CD4-positive, alpha-beta memory T cell (primary cell): ENCODE data around the gene CYS1. TPM values are rescaled to one million over a fixed set of nuclear protein-coding genes. Genes with fewer than 3 reads are reported as not detected.
"Not testable (repeated sequence)": the region's sequence is repeated elsewhere in the genome, so short reads cannot be mapped to it uniquely, and the experiment has no call there.

Source experiments
- CTCF ChIA-PET: fragments of 350-600 bp; sonication (Branson Sonifier 250); formaldehyde crosslinking; loops from one replicate; lab custom pipeline; 2021; ENCODE audit warnings: inconsistent platforms; ENCODE audit not compliant: partially characterized antibody; lab: Charles Lee
- POLR2A ChIA-PET: fragments of 350-600 bp; sonication (Branson Sonifier 250); formaldehyde crosslinking; loops from one replicate; lab custom pipeline; 2021; ENCODE audit not compliant: partially characterized antibody; lab: Charles Lee
- DNase-seq, 5 donors: peaks; one replicate each; pipeline versions ENCODE4 v3.0.0 to v3.0.0-alpha.2; 2020 to 2022; ENCODE audit warnings: mixed read lengths in 1 of 5
- H3K27ac ChIP-seq: one replicate; pipeline ENCODE4 v1.7.0; 2013; ENCODE audit warnings: low read depth, low read length
- H3K27me3 ChIP-seq: 2 replicates; pipeline ENCODE4 v1.7.0; 2013; ENCODE audit warnings: mild to moderate bottlenecking, low read length, moderate library complexity; ENCODE audit not compliant: insufficient read depth
- H3K36me3 ChIP-seq: 2 replicates; pipeline ENCODE4 v1.7.0; 2013; ENCODE audit warnings: mild to moderate bottlenecking, low read length, moderate library complexity; ENCODE audit not compliant: insufficient read depth
- H3K4me1 ChIP-seq: 2 replicates; pipeline ENCODE4 v1.7.0; 2013; ENCODE audit warnings: mild to moderate bottlenecking, low read length, moderate library complexity; ENCODE audit not compliant: insufficient read depth
- H3K4me3 ChIP-seq, 2 donors: one replicate each; pipeline ENCODE4 v1.7.0; 2013; ENCODE audit warnings: low read length in 2 of 2, mild to moderate bottlenecking in 1 of 2
- H3K9me3 ChIP-seq, 2 donors: one replicate each; pipeline ENCODE4 v1.7.0; 2013; ENCODE audit warnings: low read length in 2 of 2, control low read depth in 1 of 2; ENCODE audit not compliant: control insufficient read depth in 1 of 2
- H3K27ac Mint-ChIP-seq, 7 donors: one replicate each; pipeline ENCODE4 v1.8.0; 2020 to 2021; ENCODE audit warnings: mixed read lengths in 7 of 7, mild to moderate bottlenecking in 6 of 7, inconsistent platforms in 3 of 7, moderate library complexity in 3 of 7
- H3K27me3 Mint-ChIP-seq, 2 donors: one replicate each; pipeline ENCODE4 v1.8.0; 2020 to 2021; ENCODE audit warnings: mixed read lengths in 2 of 2
- H3K36me3 Mint-ChIP-seq, 2 donors: one replicate each; pipeline ENCODE4 v1.8.0; 2020 to 2021; ENCODE audit warnings: mixed read lengths in 2 of 2, inconsistent platforms in 1 of 2, mild to moderate bottlenecking in 1 of 2
- H3K4me1 Mint-ChIP-seq, 4 donors: one replicate each; pipeline ENCODE4 v1.8.0; 2020 to 2021; ENCODE audit warnings: mixed read lengths in 4 of 4, mild to moderate bottlenecking in 1 of 4
- H3K4me3 Mint-ChIP-seq, 8 donors: one replicate each; pipeline ENCODE4 v1.8.0; 2020 to 2021; ENCODE audit warnings: mixed read lengths in 8 of 8, mild to moderate bottlenecking in 7 of 8, moderate library complexity in 6 of 8, inconsistent platforms in 3 of 8
- H3K9me3 Mint-ChIP-seq, 8 donors: one replicate each; pipeline ENCODE4 v1.8.0; 2020 to 2021; ENCODE audit warnings: mixed read lengths in 8 of 8, mild to moderate bottlenecking in 5 of 8, inconsistent platforms in 3 of 8, moderate library complexity in 1 of 8
- intact Hi-C: fragments of 100-400 bp; cut with micrococcal nuclease; formaldehyde crosslinking; loops from one replicate; pipeline ENCODE4 v1.15.1; 2023
- polyA plus RNA-seq, 2 donors: library from polyadenylated mRNA; unstranded; fragments of 300-500 nt; fragmentation: Illumina TruSeq; gene quantifications; one replicate each; pipeline ENCODE4 v1.2.3, GENCODE V29; 2021
- total RNA-seq, 2 experiments: library from RNA; stranded (reverse); gene quantifications; one replicate each; pipeline ENCODE4 v1.2.3, GENCODE V29; 2021

The CYS1 gene
- total and polyA plus RNA-seq, 4 experiments from 2014 or later = not detected

DNA sequence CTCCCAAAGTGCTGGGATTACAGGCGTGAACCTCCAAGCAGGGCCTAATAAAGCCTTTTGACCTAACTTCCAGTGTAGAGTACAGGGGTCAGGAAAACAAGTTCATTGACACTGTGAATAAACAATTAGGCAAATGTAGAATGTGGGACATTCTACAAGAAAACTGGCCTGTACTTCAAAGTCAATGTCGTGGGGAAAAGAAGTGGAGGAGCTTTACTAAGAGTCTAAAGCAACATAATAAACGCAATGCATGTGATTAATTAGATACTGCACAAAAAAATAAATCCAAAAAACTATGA lies 38.8 kb upstream of the CYS1 start:
- H3K4me1 Mint-ChIP-seq = peaks cover 22 to 38% (median 31%) of the 10 kb centered on the region in 4 donors
- no peaks in the 10 kb centered on the region for H3K9me3 ChIP-seq
- H3K4me1 ChIP-seq = peaks cover 41% of the 10 kb centered on the region
- POLR2A ChIA-PET = no interaction called here
- peak overlapping the region in 2 of 7 donors; percentile 38 to 59 for H3K27ac Mint-ChIP-seq
- intact Hi-C loops = no loop called here
- DNase-seq = no peak
- H3K27me3 ChIP-seq = peaks cover 5% of the 10 kb centered on the region
- CTCF ChIA-PET = interaction anchor here (1.0 to 3.0 kb wide), 7 partner anchors 36 to 316 kb away, joined by 3 to 18 read pairs (median 10); no protein-coding TSS in a partner anchor
- no peaks in the 10 kb centered on the region for H3K36me3 ChIP-seq
- peaks cover 0 to 6% of the 10 kb centered on the region in 2 donors for H3K36me3 Mint-ChIP-seq
- H3K9me3 Mint-ChIP-seq = no peaks in the 10 kb centered on the region
- peaks cover 5 to 8% of the 10 kb centered on the region in 2 donors for H3K27me3 Mint-ChIP-seq
- H3K4me3 ChIP-seq = no peak overlapping the region
- peak overlapping the region in 3 of 8 donors; percentile 6 to 32 (median 8) for H3K4me3 Mint-ChIP-seq
- no peak overlapping the region for H3K27ac ChIP-seq

DNA sequence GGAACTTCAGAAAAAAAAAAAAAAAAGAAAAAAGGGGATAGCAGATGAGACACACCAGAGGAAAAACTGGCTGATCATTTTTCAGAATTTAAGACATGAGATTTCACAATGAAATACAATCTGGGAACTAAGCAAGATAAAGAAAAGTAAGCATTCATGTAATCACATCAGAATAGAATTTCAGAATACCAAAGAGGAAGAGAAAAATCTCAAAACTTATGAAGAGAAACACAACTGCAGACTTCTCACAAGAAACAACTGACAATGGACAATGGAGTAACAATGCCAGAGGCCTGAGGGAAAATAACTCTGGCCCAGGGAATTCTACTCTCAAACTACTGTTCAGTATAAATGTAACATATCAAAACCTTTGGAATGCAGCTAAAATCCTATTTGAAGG lies 29.1 kb upstream of the CYS1 start:
- Histone ChIP-seq H3K27ac (no peak overlapping the region), H3K27me3 (no peaks in the 10 kb centered on the region), H3K9me3 (no peaks in the 10 kb centered on the region), H3K4me3 (no peak overlapping the region), H3K36me3 (no peaks in the 10 kb centered on the region), H3K4me1 (no peaks in the 10 kb centered on the region)
- Mint-ChIP-seq H3K36me3 (peaks cover 0 to 7% of the 10 kb centered on the region in 2 donors), H3K9me3 (peaks cover 0 to 13% (median 7%) of the 10 kb centered on the region in 8 donors), H3K27me3 (peaks cover 0 to 3% of the 10 kb centered on the region in 2 donors), H3K4me1 (no peaks in the 10 kb centered on the region), H3K4me3 (no peak overlapping the region), H3K27ac (no peak overlapping the region)
- intact Hi-C loops = no loop called here
- POLR2A ChIA-PET = no interaction called here
- CTCF ChIA-PET = interaction anchor here (0.7 to 1.6 kb wide), 2 partner anchors 12 to 478 kb away, joined by 3 to 5 read pairs; no protein-coding TSS in a partner anchor
- DNase-seq = no peak

DNA sequence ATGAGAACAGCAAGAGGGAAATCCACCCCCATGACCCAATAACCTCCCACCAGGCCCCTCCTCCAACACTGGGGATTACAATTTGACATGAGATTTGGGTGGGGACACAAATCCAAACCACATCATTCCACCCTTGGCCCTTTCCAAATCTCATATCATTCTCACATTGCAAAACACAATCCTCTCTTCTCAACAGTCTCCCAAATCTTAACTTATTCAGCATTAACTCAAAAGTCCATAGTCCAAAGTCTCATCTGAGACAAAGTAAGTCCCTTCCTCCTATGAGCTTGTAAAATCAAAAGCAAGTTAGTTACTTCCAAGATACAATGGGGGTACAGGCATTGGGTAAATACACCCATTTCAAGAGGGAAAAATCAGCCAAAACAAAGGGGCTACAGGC lies 24.7 kb upstream of the CYS1 start:
- H3K36me3 ChIP-seq, H3K4me3 Mint-ChIP-seq, H3K4me1 Mint-ChIP-seq, H3K4me3 ChIP-seq, H3K27ac Mint-ChIP-seq, intact Hi-C loops, POLR2A ChIA-PET, H3K27me3 ChIP-seq, H3K27ac ChIP-seq, H3K4me1 ChIP-seq, H3K36me3 Mint-ChIP-seq, CTCF ChIA-PET, H3K27me3 Mint-ChIP-seq, DNase-seq, H3K9me3 ChIP-seq: not testable (repeated sequence)
- H3K9me3 Mint-ChIP-seq = peaks cover 0 to 13% (median 7%) of the 10 kb centered on the region in 8 donors

DNA sequence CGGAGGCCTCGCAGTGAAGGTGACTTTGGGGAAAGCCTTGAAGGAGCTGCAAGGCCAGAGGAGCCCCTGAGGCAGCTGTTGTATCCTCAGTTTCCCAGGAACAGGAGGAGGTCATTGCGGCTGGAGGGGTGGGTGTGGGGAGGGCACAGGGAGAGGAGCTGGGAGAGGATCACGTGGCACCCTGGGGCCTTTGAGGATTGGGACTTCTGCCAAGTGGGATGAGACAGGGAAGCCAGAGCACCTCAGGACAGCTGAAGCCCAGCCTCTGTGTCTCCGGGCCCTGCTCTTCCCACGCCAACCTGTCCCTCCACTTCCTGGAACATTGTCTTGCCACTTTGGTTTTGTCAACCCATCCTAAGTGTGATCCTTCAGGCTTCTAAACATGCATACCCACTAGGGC lies 23.0 kb upstream of the CYS1 start:
- Mint-ChIP-seq H3K4me3 (no peak overlapping the region), H3K36me3 (peaks cover 0 to 7% of the 10 kb centered on the region in 2 donors), H3K9me3 (peaks cover 0 to 13% (median 7%) of the 10 kb centered on the region in 8 donors), H3K4me1 (no peaks in the 10 kb centered on the region), H3K27ac (no peak overlapping the region), H3K27me3 (peaks cover 2 to 4% of the 10 kb centered on the region in 2 donors)
- Histone ChIP-seq H3K27me3 (no peaks in the 10 kb centered on the region), H3K4me3 (no peak overlapping the region), H3K27ac (no peak overlapping the region), H3K9me3 (no peaks in the 10 kb centered on the region), H3K36me3 (no peaks in the 10 kb centered on the region), H3K4me1 (no peaks in the 10 kb centered on the region)
- CTCF ChIA-PET = interaction anchor here (3.0 kb wide), 1 partner anchor 31 kb away, joined by 15 read pairs; no protein-coding TSS in a partner anchor
- POLR2A ChIA-PET = no interaction called here
- intact Hi-C loops = no loop called here
- DNase-seq = no peak

GRCh38 chr2:10101491-10101890 lies 21.3 kb upstream of the CYS1 start:
- no peaks in the 10 kb centered on the region for H3K36me3 Mint-ChIP-seq
- H3K4me1 ChIP-seq = no peaks in the 10 kb centered on the region
- DNase-seq = no peak
- intact Hi-C loops = no loop called here
- H3K27me3 Mint-ChIP-seq = peaks cover 6 to 10% of the 10 kb centered on the region in 2 donors
- POLR2A ChIA-PET = interaction anchor here (0.8 kb wide), 1 partner anchor 10 kb away, joined by 3 read pairs; no protein-coding TSS in a partner anchor
- H3K9me3 Mint-ChIP-seq = peaks cover 0 to 6% (median under 1%) of the 10 kb centered on the region in 8 donors
- H3K9me3 ChIP-seq = no peaks in the 10 kb centered on the region
- no peak overlapping the region for H3K27ac ChIP-seq
- H3K4me3 Mint-ChIP-seq = no peak overlapping the region
- no peak overlapping the region for H3K27ac Mint-ChIP-seq
- CTCF ChIA-PET = interaction anchor here (1.6 to 3.0 kb wide), 3 partner anchors 27 to 334 kb away, joined by 5 to 15 read pairs (median 6); no protein-coding TSS in a partner anchor
- peaks cover 0 to 6% (median 0%) of the 10 kb centered on the region in 4 donors for H3K4me1 Mint-ChIP-seq
- no peaks in the 10 kb centered on the region for H3K36me3 ChIP-seq
- no peaks in the 10 kb centered on the region for H3K27me3 ChIP-seq
- H3K4me3 ChIP-seq = no peak overlapping the region

- H3K27ac Mint-ChIP-seq = no peak overlapping the region
These were observed 17.3 kb upstream of the CYS1 start for GRCh38 chr2:10097352-10098148.

DNA sequence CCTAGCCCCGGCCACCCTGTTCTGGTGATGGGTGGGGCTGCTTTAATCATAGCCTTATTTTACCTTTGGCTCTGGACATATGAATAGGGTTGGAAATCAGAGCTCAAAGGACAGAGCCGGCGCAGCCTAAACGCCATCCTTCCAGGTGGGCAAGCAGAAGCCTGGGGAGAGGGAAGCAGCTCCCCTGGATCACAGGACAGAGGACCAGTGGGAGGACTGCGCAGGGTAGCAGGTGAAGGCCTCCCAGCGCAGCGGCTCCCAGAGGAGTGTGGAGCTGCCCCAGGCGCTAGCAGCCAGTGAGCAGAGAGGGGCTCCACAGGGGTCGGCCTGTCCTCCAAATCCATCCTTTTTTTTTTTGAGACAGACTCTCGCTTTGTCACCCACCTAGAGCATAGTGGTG lies 16.4 kb upstream of the CYS1 start:
- no peaks in the 10 kb centered on the region for H3K36me3 Mint-ChIP-seq
- no peak overlapping the region for H3K4me3 ChIP-seq
- H3K9me3 ChIP-seq = no peaks in the 10 kb centered on the region
- ChIA-PET CTCF (interaction anchor here (0.7 to 6.3 kb wide), 20 partner anchors 8 to 558 kb away, joined by 3 to 125 read pairs (median 5); no protein-coding TSS in a partner anchor), POLR2A (interaction anchor here (1.1 kb wide), 1 partner anchor 24 kb away, joined by 4 read pairs; no protein-coding TSS in a partner anchor)
- no peak overlapping the region for H3K4me3 Mint-ChIP-seq
- H3K4me1 ChIP-seq = no peaks in the 10 kb centered on the region
- intact Hi-C loops = loop anchor here (1.0 kb wide), 1 partner anchor 24 kb away; no protein-coding TSS in a partner anchor
- peaks cover 23 to 42% of the 10 kb centered on the region in 2 donors for H3K27me3 Mint-ChIP-seq
- peaks cover 0 to 10% (median 5%) of the 10 kb centered on the region in 8 donors for H3K9me3 Mint-ChIP-seq
- peaks cover 9% of the 10 kb centered on the region for H3K27me3 ChIP-seq
- DNase-seq = no peak
- H3K27ac Mint-ChIP-seq = no peak overlapping the region
- no peaks in the 10 kb centered on the region for H3K36me3 ChIP-seq
- H3K4me1 Mint-ChIP-seq = peaks cover 0 to 15% (median 4%) of the 10 kb centered on the region in 4 donors
- H3K27ac ChIP-seq = no peak overlapping the region

More at GRCh38 chr2:10097352-10098148, 17.3 kb upstream of the CYS1 start:
- H3K36me3 Mint-ChIP-seq = no peaks in the 10 kb centered on the region
- no peak overlapping the region for H3K4me3 Mint-ChIP-seq
- intact Hi-C loops = loop anchor here (1.0 kb wide), 1 partner anchor 25 kb away; no protein-coding TSS in a partner anchor
- Histone ChIP-seq H3K4me1 (no peaks in the 10 kb centered on the region), H3K36me3 (no peaks in the 10 kb centered on the region), H3K9me3 (no peaks in the 10 kb centered on the region), H3K4me3 (no peak overlapping the region), H3K27me3 (peaks cover 7% of the 10 kb centered on the region), H3K27ac (no peak overlapping the region)
- H3K9me3 Mint-ChIP-seq = peaks cover 0 to 2% (median 0%) of the 10 kb centered on the region in 8 donors
- peaks cover 17 to 34% of the 10 kb centered on the region in 2 donors for H3K27me3 Mint-ChIP-seq
- ChIA-PET CTCF (interaction anchor here (0.9 to 6.3 kb wide), 15 partner anchors 9 to 557 kb away, joined by 3 to 125 read pairs (median 5); no protein-coding TSS in a partner anchor), POLR2A (interaction anchor here (1.1 kb wide), 1 partner anchor 25 kb away, joined by 4 read pairs; no protein-coding TSS in a partner anchor)
- DNase-seq = peak in 2 of 5 donors; percentile 30 to 31
- H3K4me1 Mint-ChIP-seq = peaks cover 0 to 8% (median 1%) of the 10 kb centered on the region in 4 donors
